HG03442 (cell line): ENCODE results near the gene C1QTNF8.

Source experiments
- ATAC-seq: cut with Tn5 transposase; IDR thresholded peaks from one replicate; pipeline ENCODE4 v1.9.1; 2021; ENCODE audit warnings: mild to moderate bottlenecking, moderate library complexity; ENCODE audit not compliant: unreplicated experiment

The C1QTNF8 gene

DNA sequence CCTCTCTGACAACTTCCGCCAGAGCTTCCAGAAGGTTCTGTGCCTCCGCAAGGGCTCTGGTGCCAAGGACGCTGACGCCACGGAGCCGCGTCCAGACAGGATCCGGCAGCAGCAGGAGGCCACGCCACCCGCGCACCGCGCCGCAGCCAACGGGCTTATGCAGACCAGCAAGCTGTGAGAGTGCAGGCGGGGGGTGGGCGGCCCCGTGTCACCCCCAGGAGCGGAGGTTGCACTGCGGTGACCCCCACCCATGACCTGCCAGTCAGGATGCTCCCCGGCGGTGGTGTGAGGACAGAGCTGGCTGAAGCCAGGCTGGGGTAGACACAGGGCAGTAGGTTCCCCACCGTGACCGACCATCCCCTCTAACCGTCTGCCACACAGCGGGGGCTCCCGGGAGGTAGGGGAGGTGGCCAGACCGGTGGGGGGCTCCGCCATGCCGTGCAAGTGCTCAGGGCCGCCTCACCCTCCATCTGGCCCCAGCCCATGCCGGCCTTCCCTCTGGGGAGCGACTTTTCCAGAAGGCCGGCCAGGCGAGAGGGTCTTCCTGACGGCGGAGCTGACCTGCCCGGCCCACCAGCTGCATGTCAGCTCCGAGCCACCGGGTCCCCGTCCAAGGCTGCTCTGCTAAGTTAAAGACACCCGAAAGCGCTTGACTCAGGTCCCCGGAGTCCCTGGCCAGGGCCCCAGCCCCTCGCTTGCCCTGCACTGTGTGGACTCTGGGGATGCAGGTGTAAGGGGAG, 16.1 kb downstream of the C1QTNF8 start:
- ATAC-seq = no peak

DNA sequence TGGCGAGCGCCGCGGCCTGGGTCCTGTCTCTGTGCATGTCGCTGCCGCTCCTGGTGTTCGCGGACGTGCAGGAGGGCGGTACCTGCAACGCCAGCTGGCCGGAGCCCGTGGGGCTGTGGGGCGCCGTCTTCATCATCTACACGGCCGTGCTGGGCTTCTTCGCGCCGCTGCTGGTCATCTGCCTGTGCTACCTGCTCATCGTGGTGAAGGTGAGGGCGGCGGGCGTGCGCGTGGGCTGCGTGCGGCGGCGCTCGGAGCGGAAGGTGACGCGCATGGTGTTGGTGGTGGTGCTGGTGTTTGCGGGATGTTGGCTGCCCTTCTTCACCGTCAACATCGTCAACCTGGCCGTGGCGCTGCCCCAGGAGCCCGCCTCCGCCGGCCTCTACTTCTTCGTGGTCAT, 16.7 kb downstream of the C1QTNF8 start:
- ATAC-seq = no peak

- ATAC-seq = no peak
Observed at GRCh38 chr16:1078579-1079021, 17.4 kb downstream of the C1QTNF8 start.

DNA sequence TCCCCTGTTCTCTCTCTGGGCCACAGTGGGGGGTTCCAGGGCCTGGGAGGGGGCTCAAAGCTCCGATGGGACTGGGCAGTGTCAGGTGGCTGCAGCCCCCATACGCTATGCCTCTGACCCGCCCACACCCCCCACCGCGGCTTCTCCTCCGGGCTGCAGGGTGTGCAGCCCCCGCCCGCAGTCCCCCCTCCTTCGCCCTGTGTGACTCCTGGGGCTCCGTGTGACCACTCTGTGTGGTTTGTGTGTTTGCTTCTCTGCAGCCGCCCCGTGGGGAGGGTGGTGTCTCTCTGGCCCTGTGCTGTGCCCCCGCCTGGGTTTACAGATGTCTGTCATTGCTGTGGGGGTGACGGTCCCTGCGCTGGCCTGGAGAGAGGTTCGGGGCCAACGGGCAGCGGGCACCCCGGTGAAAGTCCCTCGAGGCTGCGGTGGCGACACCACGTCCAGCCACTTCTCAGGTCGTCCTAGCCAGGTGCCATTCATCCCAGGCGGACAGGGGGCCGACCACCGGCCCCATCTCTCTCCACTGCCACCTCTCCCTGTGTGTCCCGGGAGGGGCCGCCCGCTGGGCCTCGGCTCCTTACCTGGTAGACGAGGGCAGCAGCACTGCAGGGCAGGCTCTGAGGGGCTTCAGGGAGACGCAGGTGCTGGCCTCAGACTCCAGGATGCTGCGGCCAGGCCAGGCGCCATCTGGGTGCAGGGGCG, 18.0 kb downstream of the C1QTNF8 start:
- ATAC-seq = no peak

- ATAC-seq = no peak
Observed at GRCh38 chr16:1076801-1077576, 19.1 kb downstream of the C1QTNF8 start.

DNA sequence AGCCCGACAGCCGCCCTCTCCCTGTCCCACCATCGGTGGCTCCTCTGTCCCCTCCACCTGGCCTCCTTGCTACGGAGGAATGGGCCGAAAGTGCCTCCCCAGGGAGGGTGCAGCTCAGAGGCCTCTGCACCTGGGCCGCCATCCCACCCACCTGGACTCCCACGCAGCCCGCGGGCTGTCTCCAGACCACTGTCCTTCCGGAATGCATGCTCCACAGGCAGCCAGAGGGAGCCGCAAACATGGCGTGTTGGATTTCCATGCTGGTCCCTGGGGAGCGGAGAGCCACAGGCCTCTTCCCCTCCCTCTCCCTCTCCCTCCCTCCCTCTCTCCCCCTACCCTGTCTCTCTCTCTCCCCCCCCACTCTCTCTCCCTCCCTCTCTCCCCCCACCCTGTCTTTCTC, 20.5 kb downstream of the C1QTNF8 start:
- ATAC-seq = no peak

DNA sequence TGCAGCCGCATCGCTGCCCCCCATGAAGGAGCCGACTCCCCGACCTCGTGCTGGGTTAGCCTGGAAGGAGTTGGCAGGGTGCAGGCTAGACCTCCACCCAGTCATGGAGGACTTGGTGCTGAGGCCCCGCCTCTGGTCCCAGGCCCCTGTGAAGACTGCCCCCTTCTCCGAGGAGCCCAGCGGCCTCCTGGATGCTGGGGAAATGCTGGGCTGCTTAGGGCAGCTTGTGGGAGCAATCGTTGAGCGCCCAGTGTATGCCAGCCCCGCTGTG, 21.7 kb downstream of the C1QTNF8 start:
- no peak for ATAC-seq

DNA sequence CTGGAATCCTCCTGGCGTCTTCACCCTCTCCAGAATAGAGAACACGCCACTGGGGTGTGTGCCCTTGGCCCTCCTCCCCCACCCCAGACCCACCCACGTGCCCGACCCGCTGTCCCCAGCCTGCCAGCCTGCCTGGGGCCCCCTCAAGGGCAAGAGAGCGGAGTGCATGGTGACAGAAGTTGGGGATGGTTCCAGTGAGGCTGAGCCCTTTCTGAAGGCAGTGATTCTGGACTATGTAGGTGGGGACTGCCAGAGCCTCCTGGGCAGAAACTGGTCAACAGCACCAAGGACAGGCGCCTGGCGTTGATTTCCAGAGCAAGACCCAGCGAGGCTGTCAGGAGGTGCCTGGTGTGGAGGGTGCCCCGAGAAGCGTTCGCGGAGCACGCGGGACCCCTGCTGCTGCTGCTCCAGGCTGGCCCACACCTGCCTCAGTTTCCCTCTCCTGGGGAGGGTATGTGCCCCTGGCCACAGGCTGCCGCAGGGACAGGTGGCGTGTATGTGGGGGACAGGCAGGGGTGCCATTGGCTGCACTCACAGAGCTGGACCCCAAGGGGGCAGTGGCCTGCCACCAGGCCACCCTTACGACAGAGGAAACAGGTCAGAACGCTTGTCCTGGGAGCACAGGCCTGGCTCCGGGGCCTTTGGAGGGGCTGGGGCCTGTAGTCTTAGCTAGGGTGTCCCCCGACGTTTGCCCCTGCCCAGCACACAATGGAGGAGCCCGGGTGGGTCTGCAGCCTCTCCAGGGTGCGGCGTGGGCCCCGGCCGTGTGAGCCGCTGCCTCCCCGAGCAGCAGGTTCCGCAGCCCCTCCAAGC, 22.3 kb downstream of the C1QTNF8 start:
- no peak for ATAC-seq

GRCh38 chr16:1073262-1073558, 22.8 kb downstream of the C1QTNF8 start:
- ATAC-seq = no peak

DNA sequence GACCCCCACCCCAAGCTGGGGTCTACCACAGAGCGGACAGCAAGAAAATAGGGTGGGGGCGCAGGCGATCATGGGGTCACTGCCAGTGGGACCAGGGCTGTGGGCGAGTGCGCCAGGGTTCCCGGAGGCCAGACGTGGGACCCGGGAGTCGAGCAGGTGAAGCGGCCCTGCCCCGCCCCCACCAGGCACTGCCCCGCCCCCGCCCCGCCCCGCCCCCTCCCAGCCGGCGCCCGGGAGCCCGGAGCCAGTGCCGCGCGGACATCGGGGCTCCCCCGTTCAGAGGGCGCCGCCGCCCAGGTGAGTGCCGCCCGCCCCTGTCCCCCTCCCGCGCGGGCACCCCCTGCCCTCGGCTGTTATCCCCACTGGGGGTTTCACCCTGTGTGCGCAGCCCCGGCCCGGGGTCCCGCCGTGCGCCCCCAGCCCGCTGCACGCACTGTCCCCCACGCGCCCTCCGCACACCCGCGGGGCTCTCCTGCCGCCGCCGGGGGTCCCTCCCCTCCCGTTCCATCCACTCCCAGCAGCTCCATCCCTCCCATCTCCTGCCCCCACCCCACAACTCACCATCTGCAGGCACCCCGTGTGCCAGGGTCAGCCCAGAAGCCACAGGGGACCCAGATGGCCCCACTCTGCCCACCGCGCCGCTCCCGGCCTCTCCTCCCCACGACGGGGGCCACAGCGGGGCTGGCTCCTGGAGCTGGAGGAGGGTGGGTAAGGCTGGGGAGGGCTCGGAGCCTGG, 23.4 kb downstream of the C1QTNF8 start, which contains the start of gene SSTR5:
Gene SSTR5 (plus strand): TSS at position 222 of the 736 bp plus-strand sequence. CDS start 6,122 bp downstream, outside the sequence.
- ATAC-seq = no peak

- no peak for ATAC-seq
Observed at GRCh38 chr16:1071561-1072225, 24.4 kb downstream of the C1QTNF8 start.

DNA sequence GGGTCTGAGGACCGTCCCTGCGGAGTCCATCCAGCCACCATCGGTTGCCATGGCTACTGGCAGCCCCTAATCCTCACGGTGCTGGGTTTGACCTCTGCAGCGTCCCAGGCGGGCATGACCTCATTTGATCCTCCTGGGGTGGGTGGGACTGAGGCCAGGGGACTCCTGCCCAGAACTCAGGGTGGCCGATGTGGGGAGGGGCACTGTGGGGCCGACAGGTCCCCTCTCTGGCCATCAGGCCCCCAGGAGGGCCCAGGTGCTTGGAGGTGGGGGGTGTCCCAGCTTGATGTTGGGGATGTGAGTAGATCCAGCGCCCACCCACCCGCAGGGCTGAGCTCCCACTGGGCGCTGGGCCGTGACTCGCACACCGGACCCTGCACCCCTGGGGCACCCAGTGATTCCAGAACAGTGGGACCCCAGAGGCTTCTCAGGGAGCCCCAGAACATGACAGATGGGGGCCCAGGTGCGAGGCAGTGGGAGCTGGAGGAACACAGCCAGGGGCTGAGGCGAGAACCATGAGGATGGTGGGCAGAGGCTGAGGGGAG, 25.1 kb downstream of the C1QTNF8 start:
- no peak for ATAC-seq

- ATAC-seq = no peak
Observed at GRCh38 chr16:1070084-1070863, 25.8 kb downstream of the C1QTNF8 start.

DNA sequence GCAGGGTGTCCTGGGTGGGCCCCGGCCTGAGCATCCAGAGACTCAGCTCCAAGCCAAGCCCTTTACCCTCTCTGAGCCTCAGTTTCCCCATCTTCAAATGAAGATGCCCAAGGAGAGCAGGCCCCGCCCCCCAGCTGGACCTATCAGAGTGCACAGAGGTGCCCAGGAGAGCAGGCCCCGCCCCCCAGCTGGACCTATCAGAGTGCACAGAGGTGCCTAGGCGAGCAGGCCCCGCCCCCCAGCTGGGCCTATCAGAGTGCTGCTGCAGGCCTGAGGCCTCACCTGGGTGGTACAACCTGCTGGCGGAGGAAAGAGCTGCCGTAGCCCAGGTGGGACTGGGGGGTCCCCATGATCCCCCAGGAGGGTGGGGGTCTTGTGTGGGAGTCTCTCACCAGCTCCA, 26.9 kb downstream of the C1QTNF8 start:
- no peak for ATAC-seq

- no peak for ATAC-seq
Observed at GRCh38 chr16:1068451-1068850, 27.6 kb downstream of the C1QTNF8 start.

GRCh38 chr16:1067629-1068028, 28.4 kb downstream of the C1QTNF8 start:
- no peak for ATAC-seq

GRCh38 chr16:1066584-1067172, 29.4 kb downstream of the C1QTNF8 start:
- ATAC-seq = no peak

GRCh38 chr16:1065469-1066128, 30.4 kb downstream of the C1QTNF8 start:
- ATAC-seq = no peak
